HepG2 (cell line): ENCODE results near the gene PTK7. TPM values are rescaled to one million over a fixed set of nuclear protein-coding genes. Genes with fewer than 3 reads are reported as not detected.
A peak's percentile ranks its signal among the peaks of the same experiment; 100 is the strongest.

Source experiments
- ATF5 ChIP-seq: sonication (generic); formaldehyde crosslinking; IDR thresholded peaks from 2 replicates; pipeline ENCODE4 v1.4.0; 2020; ENCODE audit warnings: mild to moderate bottlenecking, low read depth, missing genetic modification reagents
- FOSL2 ChIP-seq: sonication (generic); formaldehyde crosslinking; IDR thresholded peaks from 2 replicates; pipeline ENCODE4 v1.4.0; 2020; ENCODE audit warnings: missing genetic modification reagents
- FOXO1 ChIP-seq: sonication (generic); formaldehyde crosslinking; IDR thresholded peaks from 2 replicates; pipeline ENCODE4 v1.4.0; 2020; ENCODE audit warnings: missing genetic modification reagents
- SALL2 ChIP-seq: sonication (generic); formaldehyde crosslinking; IDR thresholded peaks from 2 replicates; pipeline ENCODE4 v1.8.1; 2023; ENCODE audit warnings: mild to moderate bottlenecking, missing genetic modification reagents, inconsistent platforms
- SIN3A ChIP-seq: IDR thresholded peaks from 2 replicates; pipeline ENCODE4 v1.6.1; 2011; ENCODE audit warnings: low read depth, mild to moderate bottlenecking, control low read depth, low read length, borderline replicate concordance
- TP53 ChIP-seq: sonication (generic); formaldehyde crosslinking; conservative IDR thresholded peaks from 2 replicates; pipeline ENCODE4 v1.4.0; 2020; ENCODE audit warnings: missing genetic modification reagents
- XBP1 ChIP-seq: sonication (generic); formaldehyde crosslinking; IDR thresholded peaks from 2 replicates; pipeline ENCODE4 v1.5.0; 2020; ENCODE audit warnings: missing genetic modification reagents
- ZEB1 ChIP-seq: IDR thresholded peaks from 2 replicates; pipeline ENCODE4 v1.6.1; 2012; ENCODE audit warnings: mild to moderate bottlenecking, low read depth, inconsistent platforms; ENCODE audit not compliant: insufficient replicate concordance
- ZFP36L1 ChIP-seq: sonication (generic); formaldehyde crosslinking; IDR thresholded peaks from 2 replicates; pipeline ENCODE4 v1.8.0; 2022; ENCODE audit warnings: mild to moderate bottlenecking, missing genetic modification reagents, moderate library complexity
- ZFP82 ChIP-seq: sonication (generic); formaldehyde crosslinking; IDR thresholded peaks from 2 replicates; pipeline ENCODE4 v1.5.1; 2020; ENCODE audit warnings: mild to moderate bottlenecking, missing genetic modification reagents, borderline replicate concordance
- ZNF441 ChIP-seq: sonication (generic); formaldehyde crosslinking; IDR thresholded peaks from 2 replicates; pipeline ENCODE4 v1.7.0; 2021; ENCODE audit warnings: missing genetic modification reagents, borderline replicate concordance
- polyA plus RNA-seq, 8 experiments: library from polyadenylated mRNA; depleted of rRNA in 3 of 8; stranded (reverse) in 7 of 8; unstranded in 1 of 8; fragments of >200 nt; fragmentation: Illumina TruSeq in 4 of 8; extraction: Trizol in 4 of 8; gene quantifications; 2 replicates each; pipeline versions ENCODE4 v1.2.1 to v1.2.3, GENCODE V29; 2011 to 2016; ENCODE audit warnings: low read depth in 4 of 8, missing spikeins in 1 of 8, mixed read lengths in 1 of 8; ENCODE audit not compliant: insufficient read depth in 1 of 8
- total RNA-seq, 5 experiments: library from RNA; depleted of rRNA; stranded (reverse); fragments of >200 nt; fragmentation: Illumina TruSeq; extraction: Trizol; gene quantifications; 2 replicates each; pipeline ENCODE4 v1.2.3, GENCODE V29; 2016; ENCODE audit warnings: low read depth in 1 of 5
- TF ChIP-seq, protein P1 (sequence below): sonication (generic); formaldehyde crosslinking; IDR thresholded peaks from 2 replicates; pipeline ENCODE4 v1.4.0; 2020; ENCODE audit warnings: mild to moderate bottlenecking, missing genetic modification reagents, borderline replicate concordance
- TF ChIP-seq, protein P2 (sequence below): sonication (generic); formaldehyde crosslinking; IDR thresholded peaks from 2 replicates; pipeline ENCODE4 v1.9.0; 2021; ENCODE audit warnings: missing genetic modification reagents, borderline replicate concordance
- TF ChIP-seq, protein P3 (sequence below): sonication (generic); formaldehyde crosslinking; IDR thresholded peaks from 2 replicates; pipeline ENCODE4 v1.4.0; 2020; ENCODE audit warnings: missing genetic modification reagents

The PTK7 gene
- total and polyA plus RNA-seq, 2 of the 13 experiments (the other 11 are each of a cell fraction or from before 2014, with no cell fraction given), result 98.5 to 99.8 TPM

GRCh38 chr6:43059168-43060033 is 16.7 kb upstream of the PTK7 start, which contains the start of the genes KLC4 and MRPL2 (continued):
- TF ChIP-seq, protein P1, sequence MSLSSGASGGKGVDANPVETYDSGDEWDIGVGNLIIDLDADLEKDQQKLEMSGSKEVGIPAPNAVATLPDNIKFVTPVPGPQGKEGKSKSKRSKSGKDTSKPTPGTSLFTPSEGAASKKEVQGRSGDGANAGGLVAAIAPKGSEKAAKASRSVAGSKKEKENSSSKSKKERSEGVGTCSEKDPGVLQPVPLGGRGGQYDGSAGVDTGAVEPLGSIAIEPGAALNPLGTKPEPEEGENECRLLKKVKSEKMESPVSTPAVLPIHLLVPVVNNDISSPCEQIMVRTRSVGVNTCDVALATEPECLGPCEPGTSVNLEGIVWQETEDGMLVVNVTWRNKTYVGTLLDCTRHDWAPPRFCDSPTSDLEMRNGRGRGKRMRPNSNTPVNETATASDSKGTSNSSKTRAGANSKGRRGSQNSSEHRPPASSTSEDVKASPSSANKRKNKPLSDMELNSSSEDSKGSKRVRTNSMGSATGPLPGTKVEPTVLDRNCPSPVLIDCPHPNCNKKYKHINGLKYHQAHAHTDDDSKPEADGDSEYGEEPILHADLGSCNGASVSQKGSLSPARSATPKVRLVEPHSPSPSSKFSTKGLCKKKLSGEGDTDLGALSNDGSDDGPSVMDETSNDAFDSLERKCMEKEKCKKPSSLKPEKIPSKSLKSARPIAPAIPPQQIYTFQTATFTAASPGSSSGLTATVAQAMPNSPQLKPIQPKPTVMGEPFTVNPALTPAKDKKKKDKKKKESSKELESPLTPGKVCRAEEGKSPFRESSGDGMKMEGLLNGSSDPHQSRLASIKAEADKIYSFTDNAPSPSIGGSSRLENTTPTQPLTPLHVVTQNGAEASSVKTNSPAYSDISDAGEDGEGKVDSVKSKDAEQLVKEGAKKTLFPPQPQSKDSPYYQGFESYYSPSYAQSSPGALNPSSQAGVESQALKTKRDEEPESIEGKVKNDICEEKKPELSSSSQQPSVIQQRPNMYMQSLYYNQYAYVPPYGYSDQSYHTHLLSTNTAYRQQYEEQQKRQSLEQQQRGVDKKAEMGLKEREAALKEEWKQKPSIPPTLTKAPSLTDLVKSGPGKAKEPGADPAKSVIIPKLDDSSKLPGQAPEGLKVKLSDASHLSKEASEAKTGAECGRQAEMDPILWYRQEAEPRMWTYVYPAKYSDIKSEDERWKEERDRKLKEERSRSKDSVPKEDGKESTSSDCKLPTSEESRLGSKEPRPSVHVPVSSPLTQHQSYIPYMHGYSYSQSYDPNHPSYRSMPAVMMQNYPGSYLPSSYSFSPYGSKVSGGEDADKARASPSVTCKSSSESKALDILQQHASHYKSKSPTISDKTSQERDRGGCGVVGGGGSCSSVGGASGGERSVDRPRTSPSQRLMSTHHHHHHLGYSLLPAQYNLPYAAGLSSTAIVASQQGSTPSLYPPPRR (CRISPR knock-in tag), result 0 out of 2 replicates have a peak, but pooled peaks have one; percentile 11
- TF ChIP-seq SALL2 (CRISPR knock-in tag), result no peak
- peak; percentile 40; the same call in 1 of the 2 replicates for TF ChIP-seq ZFP36L1
- TF ChIP-seq, protein P2, sequence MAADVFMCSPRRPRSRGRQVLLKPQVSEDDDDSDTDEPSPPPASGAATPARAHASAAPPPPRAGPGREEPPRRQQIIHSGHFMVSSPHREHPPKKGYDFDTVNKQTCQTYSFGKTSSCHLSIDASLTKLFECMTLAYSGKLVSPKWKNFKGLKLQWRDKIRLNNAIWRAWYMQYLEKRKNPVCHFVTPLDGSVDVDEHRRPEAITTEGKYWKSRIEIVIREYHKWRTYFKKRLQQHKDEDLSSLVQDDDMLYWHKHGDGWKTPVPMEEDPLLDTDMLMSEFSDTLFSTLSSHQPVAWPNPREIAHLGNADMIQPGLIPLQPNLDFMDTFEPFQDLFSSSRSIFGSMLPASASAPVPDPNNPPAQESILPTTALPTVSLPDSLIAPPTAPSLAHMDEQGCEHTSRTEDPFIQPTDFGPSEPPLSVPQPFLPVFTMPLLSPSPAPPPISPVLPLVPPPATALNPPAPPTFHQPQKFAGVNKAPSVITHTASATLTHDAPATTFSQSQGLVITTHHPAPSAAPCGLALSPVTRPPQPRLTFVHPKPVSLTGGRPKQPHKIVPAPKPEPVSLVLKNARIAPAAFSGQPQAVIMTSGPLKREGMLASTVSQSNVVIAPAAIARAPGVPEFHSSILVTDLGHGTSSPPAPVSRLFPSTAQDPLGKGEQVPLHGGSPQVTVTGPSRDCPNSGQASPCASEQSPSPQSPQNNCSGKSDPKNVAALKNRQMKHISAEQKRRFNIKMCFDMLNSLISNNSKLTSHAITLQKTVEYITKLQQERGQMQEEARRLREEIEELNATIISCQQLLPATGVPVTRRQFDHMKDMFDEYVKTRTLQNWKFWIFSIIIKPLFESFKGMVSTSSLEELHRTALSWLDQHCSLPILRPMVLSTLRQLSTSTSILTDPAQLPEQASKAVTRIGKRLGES (CRISPR knock-in tag), result no peak
- TF ChIP-seq FOSL2, result peak; percentile 85
- peak; percentile 41; the same call in 1 of the 2 replicates for TF ChIP-seq ZFP82 (CRISPR knock-in tag)
- TF ChIP-seq, protein P3, sequence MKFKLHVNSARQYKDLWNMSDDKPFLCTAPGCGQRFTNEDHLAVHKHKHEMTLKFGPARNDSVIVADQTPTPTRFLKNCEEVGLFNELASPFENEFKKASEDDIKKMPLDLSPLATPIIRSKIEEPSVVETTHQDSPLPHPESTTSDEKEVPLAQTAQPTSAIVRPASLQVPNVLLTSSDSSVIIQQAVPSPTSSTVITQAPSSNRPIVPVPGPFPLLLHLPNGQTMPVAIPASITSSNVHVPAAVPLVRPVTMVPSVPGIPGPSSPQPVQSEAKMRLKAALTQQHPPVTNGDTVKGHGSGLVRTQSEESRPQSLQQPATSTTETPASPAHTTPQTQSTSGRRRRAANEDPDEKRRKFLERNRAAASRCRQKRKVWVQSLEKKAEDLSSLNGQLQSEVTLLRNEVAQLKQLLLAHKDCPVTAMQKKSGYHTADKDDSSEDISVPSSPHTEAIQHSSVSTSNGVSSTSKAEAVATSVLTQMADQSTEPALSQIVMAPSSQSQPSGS (CRISPR knock-in tag), result peak; percentile 79
- no peak for TF ChIP-seq ATF5 (CRISPR knock-in tag)
- TF ChIP-seq SIN3A, result peak; percentile 66
- TF ChIP-seq XBP1, result 0 out of 2 replicates have a peak, but pooled peaks have one; percentile 28
- TF ChIP-seq ZNF441 (CRISPR knock-in tag), result peak; percentile 80; the same call in 1 of the 2 replicates
- TF ChIP-seq ZEB1, result peak; percentile 86
- peak; percentile 78 for TF ChIP-seq FOXO1 (CRISPR knock-in tag)
- no peak for TF ChIP-seq TP53 (CRISPR knock-in tag)
